Measurements from ENCODE around the gene CYSTM1.
"Not testable (repeated sequence)": the region's sequence is repeated elsewhere in the genome, so short reads cannot be mapped to it uniquely, and the experiment has no call there.

CYSTM1 gene

DNA sequence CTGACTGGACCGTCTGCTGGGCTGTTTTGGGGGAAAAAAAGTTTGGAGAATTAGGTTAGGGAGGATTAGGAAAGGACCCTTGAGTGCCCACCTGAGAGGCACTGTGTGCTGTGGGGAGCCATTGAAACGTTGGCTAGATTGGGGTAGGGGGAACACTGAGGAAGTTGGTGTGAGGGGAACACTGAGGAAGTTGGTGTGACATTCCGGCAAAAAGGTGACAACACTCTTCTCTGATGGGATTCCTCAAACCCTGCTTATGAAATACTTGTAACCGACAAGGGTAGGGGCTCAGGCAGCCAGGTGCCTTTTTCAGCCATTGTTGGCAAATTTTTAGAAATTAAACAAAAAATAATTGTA lies 1.0 kb downstream of the CYSTM1 start:
- no peak for DNase-seq (ENCODE audit: low spot score)

GRCh38 chr5:140178086-140178410 lies 3.1 kb downstream of the CYSTM1 start:
- DNase-seq (ENCODE audit: low spot score) = no peak

GRCh38 chr5:140178482-140179116 lies 3.6 kb downstream of the CYSTM1 start:
- no peak for DNase-seq (ENCODE audit: low spot score)

GRCh38 chr5:140181002-140181483 lies 6.1 kb downstream of the CYSTM1 start:
- no peak for DNase-seq (ENCODE audit: low spot score)

DNA sequence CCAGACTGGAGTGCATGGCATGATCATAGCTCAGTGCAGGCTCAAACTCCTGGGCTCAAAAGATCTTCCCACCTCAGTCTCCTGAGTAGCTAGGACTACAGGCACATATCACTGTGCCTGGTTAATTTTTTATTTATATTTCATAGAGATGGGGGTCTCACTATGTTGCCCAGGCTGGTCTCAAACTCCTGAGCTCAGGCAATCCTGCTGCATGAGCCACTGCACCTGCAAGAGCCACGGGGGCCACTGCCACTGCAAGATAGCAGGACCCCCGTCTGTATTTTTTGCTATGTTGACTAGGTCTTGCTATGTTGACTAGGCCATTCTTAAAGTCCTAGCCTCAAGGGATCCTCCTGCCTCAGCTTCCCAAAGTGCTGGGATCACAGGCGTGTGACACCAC lies 6.5 kb downstream of the CYSTM1 start:
- DNase-seq (ENCODE audit: low spot score) = no peak

DNA sequence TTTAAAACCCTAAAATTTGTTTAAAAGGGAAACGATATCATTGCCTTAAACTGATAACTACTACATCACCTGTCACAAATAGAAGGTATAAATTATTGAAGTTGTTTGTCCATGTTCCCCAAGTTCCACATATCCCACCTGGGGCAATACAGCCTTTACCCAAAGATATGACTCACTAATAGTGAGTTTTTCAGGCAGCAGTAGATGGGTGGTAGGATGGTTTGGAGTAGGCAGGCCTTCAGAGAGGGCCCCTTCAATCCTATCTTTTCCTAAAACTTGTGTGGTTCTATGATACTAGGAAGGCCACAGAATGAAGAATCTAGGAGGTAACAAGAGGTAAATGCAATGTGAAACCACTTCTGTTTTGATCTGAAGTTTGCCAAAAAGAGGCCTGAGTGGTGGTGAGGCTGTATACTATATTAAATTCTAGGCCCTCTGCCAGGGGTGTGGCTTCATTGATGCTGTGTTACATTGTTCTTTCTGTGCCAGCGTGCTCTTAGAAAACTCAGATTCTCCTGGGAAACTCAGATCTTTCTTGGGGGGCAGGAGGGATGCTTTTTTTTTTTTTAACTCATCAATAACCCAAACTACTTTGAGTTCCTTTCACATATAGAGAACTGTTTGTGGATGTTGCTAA lies 7.2 kb downstream of the CYSTM1 start:
- no peak for DNase-seq (ENCODE audit: low spot score)

GRCh38 chr5:140182803-140183367 lies 7.9 kb downstream of the CYSTM1 start:
- no peak for DNase-seq (ENCODE audit: low spot score)

DNA sequence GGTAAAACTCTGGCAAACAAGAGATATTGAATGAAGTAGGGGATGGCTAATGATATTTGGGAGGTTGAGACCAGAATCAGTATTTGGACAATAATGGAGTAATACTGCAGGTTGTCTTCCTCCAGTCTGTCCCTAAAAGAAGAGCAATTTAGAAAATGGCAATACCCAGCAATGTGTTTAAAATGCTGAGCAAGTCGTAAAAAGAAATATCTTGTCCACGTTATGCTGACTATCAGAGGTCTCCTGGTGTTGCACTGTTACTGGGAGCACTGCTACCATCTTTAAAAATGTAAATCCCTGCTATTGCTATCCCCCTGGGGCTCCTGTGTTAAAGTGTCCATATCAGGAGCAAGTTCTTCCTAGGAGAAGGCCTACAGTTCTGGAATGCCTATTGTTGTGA lies 10.4 kb downstream of the CYSTM1 start:
- no peak for DNase-seq (ENCODE audit: low spot score)

GRCh38 chr5:140186267-140186671 lies 11.3 kb downstream of the CYSTM1 start:
- no peak for DNase-seq (ENCODE audit: low spot score)

GRCh38 chr5:140189253-140189652 lies 14.3 kb downstream of the CYSTM1 start:
- no peak for DNase-seq (ENCODE audit: low spot score)

GRCh38 chr5:140189977-140190871 lies 15.2 kb downstream of the CYSTM1 start:
- no peak for DNase-seq (ENCODE audit: low spot score)

DNA sequence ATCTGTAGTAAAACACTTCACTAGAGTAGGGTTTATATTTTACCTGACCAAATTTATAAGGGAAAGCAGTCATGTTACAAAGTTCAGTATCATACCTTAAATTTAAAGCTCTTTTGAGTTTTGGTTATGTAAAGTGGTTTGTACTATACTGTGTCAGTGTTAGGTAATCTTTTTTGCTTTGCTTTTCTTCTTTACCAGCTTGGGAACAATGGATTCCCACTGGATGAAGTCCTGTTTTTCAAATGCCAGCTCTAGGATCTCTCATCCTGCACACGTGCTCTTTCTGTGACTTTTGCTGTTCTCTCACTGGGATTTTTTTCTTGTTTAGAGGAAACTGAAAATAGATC lies 15.9 kb downstream of the CYSTM1 start:
- no peak for DNase-seq (ENCODE audit: low spot score)

DNA sequence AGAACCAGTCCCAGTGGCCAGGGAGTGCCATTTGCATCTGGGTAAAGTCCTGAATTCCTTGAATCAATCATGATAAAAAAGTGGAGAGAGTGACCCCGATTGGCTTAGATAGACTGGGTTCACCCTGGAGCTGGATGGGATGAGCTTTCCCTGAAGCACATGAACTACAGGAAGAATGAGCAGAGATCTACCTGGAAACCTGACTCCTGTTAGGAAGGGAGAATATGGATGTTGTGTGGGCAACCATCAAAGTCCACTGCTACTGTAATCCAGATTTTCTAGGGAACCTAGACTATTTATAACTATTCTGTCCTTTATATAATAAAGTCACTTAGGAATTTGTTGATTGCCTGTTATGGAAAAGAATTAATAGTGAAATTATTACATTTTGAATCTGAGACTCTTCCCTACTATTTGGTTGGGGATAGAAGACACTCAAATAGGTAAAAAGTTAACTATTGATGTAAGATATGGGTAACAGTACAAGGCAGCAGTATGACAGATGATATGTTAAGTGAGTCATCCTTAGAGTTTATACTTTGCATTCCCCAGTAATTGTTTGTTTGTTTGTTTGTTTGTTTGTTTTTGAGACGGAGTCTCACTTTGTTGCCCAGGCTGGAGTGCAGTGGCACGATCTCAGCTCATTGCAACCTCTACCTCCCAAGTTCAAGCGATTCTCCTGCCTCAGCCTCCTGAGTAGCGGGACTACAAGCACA lies 17.9 kb downstream of the CYSTM1 start:
- no peak for DNase-seq (ENCODE audit: low spot score)

DNA sequence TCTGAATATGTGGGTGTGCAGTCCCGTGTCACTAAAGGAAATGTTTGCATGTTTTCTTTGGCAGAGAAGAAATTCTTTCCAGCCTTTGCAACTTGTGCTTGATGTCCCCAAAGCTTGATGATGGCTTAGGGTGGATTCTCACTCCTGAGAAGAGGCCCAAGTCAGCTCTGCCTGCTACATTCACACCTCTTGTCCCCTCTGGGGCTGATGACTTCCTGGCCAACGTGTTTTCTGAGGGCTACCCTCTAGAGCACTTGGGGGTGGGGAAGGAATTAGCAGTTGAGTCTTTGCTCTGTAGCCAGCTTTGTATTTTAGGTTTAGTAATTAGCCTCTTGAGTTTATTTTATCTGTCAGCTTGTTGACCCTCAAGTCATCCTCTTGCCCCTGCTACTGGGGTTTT lies 19.7 kb downstream of the CYSTM1 start:
- DNase-seq (ENCODE audit: low spot score) = no peak

GRCh38 chr5:140196115-140196814 lies 21.3 kb downstream of the CYSTM1 start:
- DNase-seq (ENCODE audit: low spot score) = no peak

- DNase-seq (ENCODE audit: low spot score) = no peak
Observed at GRCh38 chr5:140197023-140197422, 22.0 kb downstream of the CYSTM1 start.

- DNase-seq (ENCODE audit: low spot score) = not testable (repeated sequence)
Observed at GRCh38 chr5:140198915-140199314, 23.9 kb downstream of the CYSTM1 start.

GRCh38 chr5:140202078-140202477 lies 27.1 kb downstream of the CYSTM1 start:
- DNase-seq (ENCODE audit: low spot score) = no peak

- DNase-seq (ENCODE audit: low spot score) = no peak
Observed at GRCh38 chr5:140202610-140203009, 27.6 kb downstream of the CYSTM1 start.

DNA sequence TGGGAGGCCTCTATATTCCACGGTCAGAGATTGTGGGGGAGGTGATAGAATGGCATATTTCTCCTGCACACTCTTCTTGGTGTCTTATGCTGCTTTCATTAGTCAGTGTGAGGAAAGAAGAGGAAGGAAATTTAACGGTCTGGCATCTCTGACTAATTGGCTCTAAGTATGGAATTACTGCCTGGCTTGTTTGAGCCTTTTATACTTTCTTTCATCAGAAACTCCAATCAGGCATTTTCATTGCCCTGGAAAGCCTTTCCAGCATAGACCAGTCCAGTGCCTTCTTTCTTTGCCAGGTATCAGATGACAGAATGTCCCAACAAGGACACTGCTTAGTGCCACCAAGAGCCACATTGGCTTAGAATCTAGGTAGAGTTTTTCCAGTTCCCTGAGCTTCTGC lies 30.2 kb downstream of the CYSTM1 start:
- DNase-seq (ENCODE audit: low spot score) = no peak

DNA sequence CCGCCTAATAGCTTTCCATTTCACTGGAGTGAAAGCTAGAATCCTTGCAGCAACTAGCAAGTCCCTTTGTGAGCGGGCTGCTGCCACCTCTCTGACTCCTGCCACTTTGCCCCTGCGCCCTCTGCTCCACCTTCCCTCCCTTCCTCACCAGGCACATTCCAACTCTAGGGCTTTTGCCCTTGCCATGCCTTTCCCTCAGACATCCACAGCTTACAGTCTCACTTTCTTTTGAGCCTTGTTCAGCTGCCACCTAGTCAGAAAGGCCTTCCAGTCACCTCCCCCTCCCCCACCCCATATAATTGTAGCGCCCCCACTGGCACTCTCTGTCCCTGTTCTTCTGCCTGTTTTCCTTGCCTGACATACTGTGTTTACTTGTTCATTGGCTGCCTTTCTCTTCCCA lies 31.0 kb downstream of the CYSTM1 start:
- no peak for DNase-seq (ENCODE audit: low spot score)
